Measurements from ENCODE around the gene CARD10. TPM values are rescaled to one million over a fixed set of nuclear protein-coding genes. Genes with fewer than 3 reads are reported as not detected.

Gene CARD10
- polyA plus RNA-seq, 1 of the 3 experiments (the other 2 are of a cell fraction), result 14.5 TPM

GRCh38 chr22:37557321-37558001 is 38.2 kb upstream of the CARD10 start:
- H3K4me3 ChIP-seq (ENCODE audit: low read depth in 2 of 2, low read length in 1 of 2), result no peak overlapping the region
- H4K20me1 ChIP-seq (ENCODE audit: insufficient read depth), result peaks cover 6% of the 10 kb centered on the region
- TF ChIP-seq FOSL2 (IDR thresholded peaks at IDR 0.05; ENCODE audit: borderline replicate concordance, low read depth) (no peak), RFX5 (IDR thresholded peaks at IDR 0.05; ENCODE audit: low read length) (no peak), GATA2 (CRISPR knock-in tag; IDR thresholded peaks at IDR 0.05) (no peak), GABPA (IDR thresholded peaks at IDR 0.05; ENCODE audit: low read depth) (no peak), TCF12 (IDR thresholded peaks at IDR 0.05) (no peak), SMC3 (IDR thresholded peaks at IDR 0.05; ENCODE audit: low read depth, low read length) (no peak)
- H3K9ac ChIP-seq, result no peak overlapping the region
- ChIA-PET POLR2A (no interaction called here), CTCF (interaction anchor here (1.2 to 20.5 kb wide), 3 partner anchors 10 to 100 kb away, joined by 3 to 647 read pairs (median 45); no protein-coding TSS in a partner anchor)
- no peak for DNase-seq
- WGBS (ENCODE audit: low lambda C conversion rate), result 79% methylated on average over 7 of the region's 7 CpGs
- no peak overlapping the region for H3K27ac ChIP-seq (ENCODE audit: low read depth in 2 of 2, low read length in 1 of 2)
- H3K36me3 ChIP-seq (replicated peaks in 1 of 2; ENCODE audit: control insufficient read depth in 1 of 2, insufficient read depth in 2 of 2, low read length in 1 of 2), result no peaks in the 10 kb centered on the region
- H2AFZ ChIP-seq (ENCODE audit: low read depth), result no peak overlapping the region
- H3K4me2 ChIP-seq, result no peak overlapping the region
- peaks cover 23% of the 10 kb centered on the region for H3F3A ChIP-seq (replicated peaks; ENCODE audit: insufficient read depth)
- no peaks in the 10 kb centered on the region for H3K9me2 ChIP-seq
- H3K9me3 ChIP-seq, result no peaks in the 10 kb centered on the region
- H3K79me2 ChIP-seq (ENCODE audit: insufficient read depth), result peaks cover 20% of the 10 kb centered on the region
- H3K27me3 ChIP-seq (ENCODE audit: insufficient read depth), result no peaks in the 10 kb centered on the region
- peaks cover 7 to 10% of the 10 kb centered on the region in 2 experiments; a peak in 2 of 4 replicates for H3K4me1 ChIP-seq (ENCODE audit: control insufficient read depth in 1 of 2, insufficient read depth in 2 of 2, low read depth in 1 of 2, low read length in 1 of 2)

- Histone ChIP-seq H2AFZ (ENCODE audit: low read depth) (no peak overlapping the region), H3K36me3 (replicated peaks in 1 of 2; ENCODE audit: control insufficient read depth in 1 of 2, insufficient read depth in 2 of 2, low read length in 1 of 2) (no peaks in the 10 kb centered on the region), H3K4me3 (ENCODE audit: low read depth in 2 of 2, low read length in 1 of 2) (no peak overlapping the region), H3K4me1 (ENCODE audit: control insufficient read depth in 1 of 2, insufficient read depth in 2 of 2, low read depth in 1 of 2, low read length in 1 of 2) (peaks cover 0 to 10% of the 10 kb centered on the region in 2 experiments; a peak in 1 of 4 replicates), H3K79me2 (ENCODE audit: insufficient read depth) (peaks cover 13% of the 10 kb centered on the region; the same call in 1 of the 2 replicates), H3K9me2 (no peaks in the 10 kb centered on the region), H3K9ac (no peak overlapping the region), H3K9me3 (no peaks in the 10 kb centered on the region), H3F3A (replicated peaks; ENCODE audit: insufficient read depth) (peaks cover 16% of the 10 kb centered on the region), H3K27ac (ENCODE audit: low read depth in 2 of 2, low read length in 1 of 2) (no peak overlapping the region), H3K27me3 (ENCODE audit: insufficient read depth) (no peaks in the 10 kb centered on the region), H4K20me1 (ENCODE audit: insufficient read depth) (no peaks in the 10 kb centered on the region), H3K4me2 (no peak overlapping the region)
- no peak for TF ChIP-seq IRF3 (IDR thresholded peaks at IDR 0.05; ENCODE audit: low read depth, low read length)
- TF ChIP-seq TEAD4 (IDR thresholded peaks at IDR 0.05; ENCODE audit: borderline replicate concordance, insufficient read depth), result no peak
- no peak for TF ChIP-seq MXI1 (IDR thresholded peaks at IDR 0.05; ENCODE audit: low read depth, low read length)
- TF ChIP-seq MAX (IDR thresholded peaks at IDR 0.05; ENCODE audit: low read depth), result no peak
- TF ChIP-seq SMC3 (IDR thresholded peaks at IDR 0.05; ENCODE audit: low read depth, low read length), result no peak
- TF ChIP-seq POLR2AphosphoS5 (IDR thresholded peaks at IDR 0.05; ENCODE audit: low read depth, low read length), result no peak
- TF ChIP-seq GABPA (IDR thresholded peaks at IDR 0.05; ENCODE audit: low read depth), result no peak
- CTCF ChIA-PET, result interaction anchor here (3.8 to 20.5 kb wide), 2 partner anchors 11 to 12 kb away, joined by 45 to 647 read pairs; no protein-coding TSS in a partner anchor
- POLR2A ChIA-PET, result no interaction called here
- no peak for DNase-seq
- 30% methylated on average over 2 of the region's 5 CpGs for WGBS (ENCODE audit: low lambda C conversion rate)
Measured at GRCh38 chr22:37556710-37557109, 37.5 kb upstream of the CARD10 start.

Data from SK-N-SH (cell line).